Fibroblast of skin of right biceps (primary cell): ENCODE data around the gene ATRX.
"Not testable (repeated sequence)": the region's sequence is repeated elsewhere in the genome, so short reads cannot be mapped to it uniquely, and the experiment has no call there.

Experiments
- DNase-seq: peaks from one replicate; pipeline ENCODE4 v3.0.0-alpha.2; 2013

ATRX gene

GRCh38 chrX:77733342-77733741, 52.7 kb downstream of the ATRX start:
- DNase-seq: no peak

- no peak for DNase-seq
These were observed 54.1 kb downstream of the ATRX start for GRCh38 chrX:77731821-77732419.

- DNase-seq: not testable (repeated sequence)
These were observed 59.9 kb downstream of the ATRX start for GRCh38 chrX:77726095-77726494.

- DNase-seq: no peak
These were observed 62.3 kb downstream of the ATRX start for GRCh38 chrX:77723681-77724080.

- DNase-seq: no peak
These were observed 66.6 kb downstream of the ATRX start for GRCh38 chrX:77719388-77719787.

GRCh38 chrX:77704881-77705280, 81.1 kb downstream of the ATRX start:
- DNase-seq: no peak

GRCh38 chrX:77698242-77698641, 87.8 kb downstream of the ATRX start:
- no peak for DNase-seq

GRCh38 chrX:77694491-77694890, 91.5 kb downstream of the ATRX start:
- DNase-seq: no peak

- DNase-seq: no peak
These were observed 92.4 kb downstream of the ATRX start for GRCh38 chrX:77693594-77693993.

- DNase-seq: no peak
These were observed 94.1 kb downstream of the ATRX start for GRCh38 chrX:77691916-77692315.

- no peak for DNase-seq
These were observed 96.6 kb downstream of the ATRX start for GRCh38 chrX:77689376-77689775.

- DNase-seq: not testable (repeated sequence)
These were observed 100.3 kb downstream of the ATRX start for GRCh38 chrX:77685683-77686082.

- no peak for DNase-seq
These were observed 106.9 kb downstream of the ATRX start for GRCh38 chrX:77679144-77679543.

GRCh38 chrX:77675986-77676385, 110.0 kb downstream of the ATRX start:
- DNase-seq: no peak

GRCh38 chrX:77668391-77669237, 117.4 kb downstream of the ATRX start:
- DNase-seq: peak; percentile 37

- no peak for DNase-seq
These were observed 127.1 kb downstream of the ATRX start for GRCh38 chrX:77658886-77659285.

GRCh38 chrX:77652095-77652494, 133.9 kb downstream of the ATRX start:
- no peak for DNase-seq

- no peak for DNase-seq
These were observed 145.3 kb downstream of the ATRX start for GRCh38 chrX:77640702-77641101.

- no peak for DNase-seq
These were observed 146.2 kb downstream of the ATRX start for GRCh38 chrX:77639820-77640219.

- DNase-seq: no peak
These were observed 147.6 kb downstream of the ATRX start for GRCh38 chrX:77638397-77638796.

GRCh38 chrX:77635373-77635772, 150.6 kb downstream of the ATRX start:
- no peak for DNase-seq

GRCh38 chrX:77628294-77629025, 157.6 kb downstream of the ATRX start:
- DNase-seq: peak; percentile 3

- DNase-seq: no peak
These were observed 163.3 kb downstream of the ATRX start for GRCh38 chrX:77622672-77623071.

- DNase-seq: no peak
These were observed 163.8 kb downstream of the ATRX start for GRCh38 chrX:77622233-77622632.
